Endothelial cell of umbilical vein (primary cell): ENCODE data around the gene HSPA12A. TPM values are rescaled to one million over a fixed set of nuclear protein-coding genes. Genes with fewer than 3 reads are reported as not detected.

Experiments
- BruUV-seq: library from RNA; stranded (reverse); fragments of 400-500 nt; replicated peaks from 2 replicates; lab custom pipeline; 2021; lab: Mats Ljungman, UMichigan
- CTCF ChIA-PET: fragments of 300-600, 350-600 bp; sonication (Branson Sonifier 250); formaldehyde crosslinking; loops from one replicate; lab custom pipeline; 2021; ENCODE audit warnings: antibody characterized with exemption, inconsistent platforms; lab: Charles Lee
- POLR2A ChIA-PET: fragments of 300-600, 350-600 bp; sonication (Branson Sonifier 250); formaldehyde crosslinking; loops from one replicate; lab custom pipeline; 2021; ENCODE audit warnings: antibody characterized with exemption, inconsistent platforms; lab: Charles Lee
- DNase-seq: peaks from one replicate; pipeline ENCODE4 v3.0.0-alpha.2; 2011; ENCODE audit warnings: low read depth, low spot score
- FAIRE-seq: peaks from 2 replicates; lab custom pipeline; 2011; peaks lifted over from hg19 to GRCh38; lab: Jason Lieb, UNC
- H2AFZ ChIP-seq: 2 replicates; pipeline ENCODE4 v1.6.0; 2012; ENCODE audit warnings: low read depth, low read length, control low read depth, inconsistent platforms
- H3K27ac ChIP-seq: 2 replicates; pipeline ENCODE4 v1.5.1; 2011; ENCODE audit warnings: low read depth, mild to moderate bottlenecking, control low read depth, low read length, moderate library complexity; ENCODE audit not compliant: insufficient read depth
- H3K27me3 ChIP-seq, 2 experiments: 2 replicates each; pipeline versions ENCODE4 v1.6.0 to v1.6.1; 2011; ENCODE audit warnings: low read length in 2 of 2, mixed read lengths in 1 of 2; ENCODE audit not compliant: control insufficient read depth in 2 of 2, insufficient read depth in 2 of 2
- H3K36me3 ChIP-seq, 2 experiments: 2 replicates in 1 of 2; 3 replicates in 1 of 2; pipeline ENCODE4 v1.5.1; 2011; ENCODE audit warnings: low read length in 2 of 2, mild to moderate bottlenecking in 1 of 2, moderate library complexity in 1 of 2; ENCODE audit not compliant: control insufficient read depth in 2 of 2, insufficient read depth in 2 of 2; ENCODE audit errors: extremely low read depth in 1 of 2
- H3K4me1 ChIP-seq: 3 replicates; pipeline ENCODE4 v1.5.1; 2011; ENCODE audit warnings: mild to moderate bottlenecking, low read length; ENCODE audit not compliant: control insufficient read depth, insufficient read depth; ENCODE audit errors: extremely low read depth
- H3K4me2 ChIP-seq: 2 replicates; pipeline ENCODE4 v1.6.1; 2011; ENCODE audit warnings: low read length, control low read depth, mixed read lengths; ENCODE audit not compliant: insufficient read depth
- H3K4me3 ChIP-seq, 3 experiments: fragments of 200-600 bp in 1 of 3; sonication (generic), shearing (Covaris generic) in 1 of 3; replicated peaks in 1 of 3; 2 replicates each; pipeline ENCODE4 v1.5.1; 2011 to 2016; ENCODE audit warnings: control low read depth in 3 of 3, low read length in 3 of 3, mild to moderate bottlenecking in 2 of 3, inconsistent platforms in 1 of 3, low read depth in 1 of 3, moderate library complexity in 1 of 3; ENCODE audit not compliant: insufficient read depth in 1 of 3
- H3K79me2 ChIP-seq: 2 replicates; pipeline ENCODE4 v1.6.0; 2012; ENCODE audit warnings: low read length, inconsistent platforms; ENCODE audit not compliant: control insufficient read depth, insufficient read depth
- H3K9ac ChIP-seq: replicated peaks from 2 replicates; pipeline ENCODE3; 2011; ENCODE audit warnings: low read length, control low read depth; ENCODE audit not compliant: insufficient read depth; ENCODE audit errors: extremely low read depth
- H3K9me1 ChIP-seq: replicated peaks from 3 replicates; pipeline ENCODE4 v1.6.0; 2011; ENCODE audit warnings: mild to moderate bottlenecking, low read length; ENCODE audit not compliant: control insufficient read depth, insufficient read depth; ENCODE audit errors: extremely low read depth
- H3K9me3 ChIP-seq: replicated peaks from 2 replicates; pipeline ENCODE4 v1.5.1; 2012; ENCODE audit warnings: low read length, inconsistent platforms; ENCODE audit not compliant: control insufficient read depth, insufficient read depth
- H4K20me1 ChIP-seq: replicated peaks from 2 replicates; pipeline ENCODE3; 2011; ENCODE audit warnings: mild to moderate bottlenecking, low read length; ENCODE audit not compliant: control insufficient read depth, insufficient read depth; ENCODE audit errors: extremely low read depth
- CTCF ChIP-seq, 2 donors: IDR thresholded peaks; 1 replicate in 1 of 2; 2 replicates in 1 of 2; pipeline ENCODE4 v1.5.1; 2011; ENCODE audit warnings: low read length in 2 of 2, mild to moderate bottlenecking in 2 of 2, moderate library complexity in 2 of 2, control low read depth in 1 of 2, inconsistent platforms in 1 of 2, low read depth in 1 of 2; ENCODE audit not compliant: insufficient read depth in 1 of 2; ENCODE audit errors: extremely low read depth in 1 of 2
- EZH2 ChIP-seq: IDR thresholded peaks from 2 replicates; pipeline ENCODE4 v1.6.1; 2012; ENCODE audit warnings: borderline replicate concordance, low read depth, mild to moderate bottlenecking, moderate library complexity, low read length, inconsistent platforms; ENCODE audit not compliant: severe bottlenecking
- FOS ChIP-seq: IDR thresholded peaks from 2 replicates; pipeline ENCODE4 v1.6.1; 2011; ENCODE audit warnings: mild to moderate bottlenecking, low read length, moderate library complexity, borderline replicate concordance; ENCODE audit not compliant: insufficient read depth
- GATA2 ChIP-seq: IDR thresholded peaks from 2 replicates; pipeline ENCODE4 v1.7.0; 2011; ENCODE audit warnings: low read depth, mild to moderate bottlenecking, moderate library complexity, mixed read lengths, low read length; ENCODE audit not compliant: insufficient read length, insufficient read depth
- JUN ChIP-seq: IDR thresholded peaks from 2 replicates; pipeline ENCODE4 v1.6.1; 2011; ENCODE audit warnings: borderline replicate concordance, low read depth; ENCODE audit not compliant: insufficient read length, insufficient read depth
- MYC ChIP-seq: IDR thresholded peaks from one replicate; pipeline ENCODE4 v1.6.1; 2011; ENCODE audit warnings: mild to moderate bottlenecking, low read depth, low read length
- POLR2A ChIP-seq: IDR thresholded peaks from 2 replicates; pipeline ENCODE4 v1.6.1; 2012; ENCODE audit warnings: low read depth, mild to moderate bottlenecking, control low read depth, low read length
- POLR2AphosphoS5 ChIP-seq: IDR thresholded peaks from 2 replicates; pipeline ENCODE4 v1.6.1; 2012; ENCODE audit warnings: low read depth, mild to moderate bottlenecking, control low read depth, low read length, moderate library complexity; ENCODE audit not compliant: insufficient read depth
- dilution Hi-C: fragments of 300-500 bp; cut with MboI; formaldehyde crosslinking; loops from one replicate; pipeline ENCODE4 v1.15.0; 2019; ENCODE audit warnings: low sequenced_read_pairs; ENCODE audit not compliant: extremely low pct_ligation_motif_present
- intact Hi-C: fragments of 100-400 bp; cut with micrococcal nuclease; formaldehyde crosslinking; loops from one replicate; pipeline ENCODE4 v1.10.0; 2022
- polyA plus RNA-seq, 4 experiments: library from polyadenylated mRNA; depleted of rRNA in 3 of 4; stranded (reverse) in 3 of 4; unstranded in 1 of 4; fragments of >200 nt; gene quantifications; 2 replicates each; pipeline versions ENCODE4 v1.2.1 to v1.2.3, GENCODE V29; 2011 to 2012; ENCODE audit warnings: missing spikeins in 1 of 4
- total RNA-seq: library from RNA; stranded (reverse); gene quantifications from 2 replicates; pipeline ENCODE4 v1.2.3, GENCODE V29; 2021
- TF ChIP-seq, protein P1 (sequence below): IDR thresholded peaks from 2 replicates; pipeline ENCODE4 v1.6.1; 2011; ENCODE audit not compliant: insufficient read depth, insufficient read length

Gene HSPA12A
- total and polyA plus RNA-seq, 2 donors (not counting 3 experiments of a cell fraction or from before 2014, with no cell fraction given): 0.22 to 0.29 TPM

DNA sequence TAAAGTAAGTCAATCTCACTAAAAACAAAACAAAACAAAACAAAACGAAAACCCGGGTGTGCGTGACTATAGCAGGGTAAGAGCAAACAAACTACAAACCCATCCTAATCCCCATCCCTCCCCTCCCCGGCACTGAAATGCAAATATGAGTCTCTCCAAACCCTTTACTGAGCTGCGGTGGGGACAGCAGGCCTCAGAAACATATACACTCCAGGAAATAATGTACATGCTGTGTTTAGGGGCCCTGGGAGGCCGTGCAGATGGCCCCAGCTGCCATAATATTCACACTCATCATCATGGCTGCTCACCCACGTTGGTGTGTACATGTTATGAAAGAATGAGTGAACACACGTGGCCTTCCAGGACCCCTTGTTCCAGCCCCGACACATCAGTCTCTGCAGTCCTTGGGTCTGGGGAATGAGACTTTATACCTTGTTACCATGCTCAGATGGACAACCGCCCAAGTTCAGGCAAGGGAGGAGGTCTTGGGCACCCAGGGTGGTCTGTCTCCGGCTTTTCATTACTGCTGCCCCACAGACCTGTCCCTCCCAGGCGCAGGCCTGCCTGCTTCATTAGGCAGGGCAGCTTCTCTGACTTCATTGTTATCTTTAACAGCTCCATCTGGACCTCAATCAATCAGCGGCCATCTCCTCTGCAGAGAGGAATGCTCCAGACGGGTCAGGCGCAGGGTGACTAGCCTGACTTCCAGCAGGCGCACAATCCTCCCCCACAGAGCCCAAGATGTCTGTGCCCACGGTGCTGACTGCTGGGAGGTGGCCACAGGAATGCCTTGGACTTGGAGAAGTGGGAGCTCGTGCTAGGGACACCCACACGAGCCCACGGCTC lies 20.6 kb downstream of the HSPA12A start:
- Histone ChIP-seq H4K20me1 (no peaks in the 10 kb centered on the region), H3K9ac (no peak overlapping the region), H3K36me3 (no peaks in the 10 kb centered on the region), H3K4me3 (no peak overlapping the region), H3K27me3 (no peaks in the 10 kb centered on the region), H3K27ac (no peak overlapping the region), H2AFZ (no peak overlapping the region), H3K4me1 (no peaks in the 10 kb centered on the region), H3K9me1 (no peaks in the 10 kb centered on the region), H3K4me2 (no peak overlapping the region), H3K79me2 (no peaks in the 10 kb centered on the region), H3K9me3 (no peaks in the 10 kb centered on the region)
- no peak for DNase-seq
- no peak for FAIRE-seq
- no TSS peak for BruUV-seq
- CTCF ChIA-PET: interaction anchor here (1.0 to 1.4 kb wide), 2 partner anchors 66 to 495 kb away, joined by 3 to 5 read pairs; no protein-coding TSS in a partner anchor
- POLR2A ChIA-PET: no interaction called here
- dilution Hi-C loops: no loop called here
- intact Hi-C loops: no loop called here
- TF ChIP-seq EZH2 (no peak), POLR2AphosphoS5 (no peak), MYC (no peak), FOS (no peak), POLR2A (no peak), JUN (no peak), CTCF (IDR thresholded peaks at IDR 0.05; ENCODE audit: extremely low read depth in 1 of 2, insufficient read depth in 1 of 2, low read depth in 1 of 2, low read length in 2 of 2) (no peak), GATA2 (no peak)
- TF ChIP-seq, protein P1, sequence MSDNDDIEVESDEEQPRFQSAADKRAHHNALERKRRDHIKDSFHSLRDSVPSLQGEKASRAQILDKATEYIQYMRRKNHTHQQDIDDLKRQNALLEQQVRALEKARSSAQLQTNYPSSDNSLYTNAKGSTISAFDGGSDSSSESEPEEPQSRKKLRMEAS: no peak
